BE2C (cell line): ENCODE data around the gene CAPN12.

Experiments
- DNase-seq: peaks from one replicate; pipeline ENCODE4 v3.0.0-alpha.2; 2020
- H3K27me3 ChIP-seq: fragments of 250-450 bp; sonication (Bioruptor Pico); 2 replicates; pipeline ENCODE4 v1.5.1; 2020; ENCODE audit warnings: mild to moderate bottlenecking
- H3K36me3 ChIP-seq: fragments of 250-450 bp; sonication (Bioruptor Pico); 2 replicates; pipeline ENCODE4 v1.5.1; 2020; ENCODE audit warnings: mild to moderate bottlenecking
- H3K4me1 ChIP-seq: fragments of 250-450 bp; sonication (Bioruptor Pico); 2 replicates; pipeline ENCODE4 v1.5.1; 2020
- H3K4me3 ChIP-seq: 2 replicates; pipeline ENCODE4 v1.5.1; 2011; ENCODE audit warnings: low read depth, low read length
- H3K9me3 ChIP-seq: fragments of 250-450 bp; sonication (Bioruptor Pico); 2 replicates; pipeline ENCODE4 v1.5.1; 2020
- TF ChIP-seq, protein P1 (sequence below): IDR thresholded peaks from 2 replicates; pipeline ENCODE4 v1.5.1; 2012; ENCODE audit warnings: mild to moderate bottlenecking, low read depth, low read length

Gene CAPN12

GRCh38 chr19:38690146-38690545, 54.1 kb downstream of the CAPN12 start:
- peaks cover 16% of the 10 kb centered on the region for H3K4me1 ChIP-seq

DNA sequence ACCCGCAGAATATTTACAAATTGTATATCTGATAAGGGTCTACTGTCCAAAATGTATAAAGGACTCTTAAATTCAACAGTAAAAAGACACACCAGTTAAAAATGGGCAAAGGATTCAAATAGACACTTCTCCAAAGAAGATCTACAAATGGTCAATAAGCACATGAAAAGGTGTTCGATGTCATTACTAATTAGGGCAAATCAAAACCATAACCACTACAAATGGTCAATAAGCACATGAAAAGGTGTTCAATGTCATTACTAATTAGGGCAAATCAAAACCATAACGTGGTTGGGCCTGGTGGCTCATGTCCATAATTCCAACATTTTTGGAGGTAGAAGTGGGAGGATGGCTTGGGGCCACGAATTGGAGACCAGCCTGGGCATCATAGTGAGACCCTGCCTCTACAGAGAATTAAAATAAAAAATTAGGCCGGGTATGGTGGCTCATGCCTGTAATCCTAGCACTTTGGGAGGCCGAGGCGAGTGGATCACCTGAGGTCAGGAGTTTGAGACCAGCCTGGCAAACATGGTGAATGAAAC, 56.4 kb downstream of the CAPN12 start:
- TF ChIP-seq, protein P1, sequence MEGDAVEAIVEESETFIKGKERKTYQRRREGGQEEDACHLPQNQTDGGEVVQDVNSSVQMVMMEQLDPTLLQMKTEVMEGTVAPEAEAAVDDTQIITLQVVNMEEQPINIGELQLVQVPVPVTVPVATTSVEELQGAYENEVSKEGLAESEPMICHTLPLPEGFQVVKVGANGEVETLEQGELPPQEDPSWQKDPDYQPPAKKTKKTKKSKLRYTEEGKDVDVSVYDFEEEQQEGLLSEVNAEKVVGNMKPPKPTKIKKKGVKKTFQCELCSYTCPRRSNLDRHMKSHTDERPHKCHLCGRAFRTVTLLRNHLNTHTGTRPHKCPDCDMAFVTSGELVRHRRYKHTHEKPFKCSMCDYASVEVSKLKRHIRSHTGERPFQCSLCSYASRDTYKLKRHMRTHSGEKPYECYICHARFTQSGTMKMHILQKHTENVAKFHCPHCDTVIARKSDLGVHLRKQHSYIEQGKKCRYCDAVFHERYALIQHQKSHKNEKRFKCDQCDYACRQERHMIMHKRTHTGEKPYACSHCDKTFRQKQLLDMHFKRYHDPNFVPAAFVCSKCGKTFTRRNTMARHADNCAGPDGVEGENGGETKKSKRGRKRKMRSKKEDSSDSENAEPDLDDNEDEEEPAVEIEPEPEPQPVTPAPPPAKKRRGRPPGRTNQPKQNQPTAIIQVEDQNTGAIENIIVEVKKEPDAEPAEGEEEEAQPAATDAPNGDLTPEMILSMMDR = no peak
- no peaks in the 10 kb centered on the region for H3K27me3 ChIP-seq
- no peak overlapping the region for H3K4me3 ChIP-seq
- peaks cover 6% of the 10 kb centered on the region; the same call in 1 of the 2 replicates for H3K36me3 ChIP-seq
- DNase-seq = no peak
- no peaks in the 10 kb centered on the region for H3K9me3 ChIP-seq
- peaks cover 24% of the 10 kb centered on the region for H3K4me1 ChIP-seq

More at GRCh38 chr19:38690146-38690545, 54.1 kb downstream of the CAPN12 start:
- TF ChIP-seq, protein P1 = no peak
- no peaks in the 10 kb centered on the region for H3K27me3 ChIP-seq
- H3K36me3 ChIP-seq = peaks cover 20% of the 10 kb centered on the region
- no peaks in the 10 kb centered on the region for H3K9me3 ChIP-seq
- H3K4me3 ChIP-seq = no peak overlapping the region
- DNase-seq = no peak

GRCh38 chr19:38686530-38686888, 57.8 kb downstream of the CAPN12 start:
- Histone ChIP-seq H3K27me3 (no peaks in the 10 kb centered on the region), H3K4me1 (peaks cover 11% of the 10 kb centered on the region), H3K4me3 (no peak overlapping the region), H3K36me3 (peaks cover 5% of the 10 kb centered on the region; the same call in 1 of the 2 replicates), H3K9me3 (no peaks in the 10 kb centered on the region; the same call in 1 of the 2 replicates)
- TF ChIP-seq, protein P1 = no peak
- DNase-seq = no peak

DNA sequence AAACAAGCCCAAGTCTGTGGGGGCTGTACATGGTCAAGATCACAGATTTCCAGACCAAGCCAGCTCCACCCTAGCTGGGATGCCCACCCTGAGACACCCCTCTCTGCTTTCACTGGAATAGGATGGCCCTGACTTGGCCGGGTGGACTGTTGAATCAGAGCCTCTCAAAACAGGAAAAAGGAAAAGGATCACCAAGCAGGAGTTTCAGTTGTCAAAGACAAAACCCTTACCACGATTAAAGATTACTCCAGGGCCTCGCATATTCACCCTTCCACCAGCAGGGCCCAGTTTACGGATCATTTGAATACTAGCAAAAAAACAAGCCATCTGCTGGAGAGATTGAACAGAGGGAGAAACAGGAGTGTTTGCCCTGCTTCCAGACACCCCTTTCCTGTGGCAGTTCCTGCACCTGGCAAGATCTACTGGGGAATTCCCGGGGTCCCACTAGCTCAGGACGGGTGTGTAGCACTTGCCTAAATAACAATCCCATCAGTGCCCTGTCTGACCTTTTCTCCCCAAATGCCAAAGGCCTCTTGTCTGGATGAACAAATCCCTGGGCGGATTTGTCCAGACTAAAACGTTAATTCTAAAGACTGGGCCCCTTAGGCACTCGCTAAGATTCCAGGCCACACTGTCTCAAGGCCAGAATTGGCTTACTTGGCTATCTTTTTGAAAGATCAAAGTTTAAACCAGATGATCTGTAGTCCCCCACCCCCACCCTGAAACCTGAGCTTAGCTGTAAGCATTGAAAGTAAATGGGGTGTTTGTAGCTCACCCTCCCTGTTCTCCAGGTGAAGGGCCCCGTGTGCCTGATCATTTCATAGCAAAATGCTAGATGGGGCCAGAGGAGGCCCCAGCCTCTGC, 58.4 kb downstream of the CAPN12 start:
- H3K9me3 ChIP-seq = no peaks in the 10 kb centered on the region; the same call in 1 of the 2 replicates
- TF ChIP-seq, protein P1 = peak; percentile 57
- peaks cover 5% of the 10 kb centered on the region; the same call in 1 of the 2 replicates for H3K36me3 ChIP-seq
- peaks cover 9% of the 10 kb centered on the region for H3K4me1 ChIP-seq
- DNase-seq = no peak
- no peaks in the 10 kb centered on the region for H3K27me3 ChIP-seq
- no peak overlapping the region for H3K4me3 ChIP-seq

- DNase-seq = no peak
- Histone ChIP-seq H3K9me3 (no peaks in the 10 kb centered on the region; the same call in 1 of the 2 replicates), H3K27me3 (no peaks in the 10 kb centered on the region), H3K4me1 (peaks cover 7% of the 10 kb centered on the region), H3K4me3 (no peak overlapping the region), H3K36me3 (peaks cover 5% of the 10 kb centered on the region; the same call in 1 of the 2 replicates)
- TF ChIP-seq, protein P1 = no peak
Observed at GRCh38 chr19:38684862-38685665, 59.2 kb downstream of the CAPN12 start.
